GM19397 (cell line): ENCODE data around the gene TAP1.

ENCODE experiments used
- ATAC-seq: cut with Tn5 transposase; IDR thresholded peaks from one replicate; pipeline ENCODE4 v1.9.1; 2021; ENCODE audit warnings: mild to moderate bottlenecking, moderate library complexity; ENCODE audit not compliant: unreplicated experiment

The TAP1 gene

GRCh38 chr6:32862725-32863124 lies 9.2 kb upstream of the TAP1 start:
- no peak for ATAC-seq

- no peak for ATAC-seq
These were observed 7.2 kb upstream of the TAP1 start for GRCh38 chr6:32860674-32861073.

- no peak for ATAC-seq
These were observed 4.7 kb upstream of the TAP1 start for GRCh38 chr6:32858194-32858593.

GRCh38 chr6:32857156-32857891 lies 3.8 kb upstream of the TAP1 start:
- ATAC-seq: no peak

GRCh38 chr6:32855467-32856174 lies 2.1 kb upstream of the TAP1 start:
- no peak for ATAC-seq

GRCh38 chr6:32854376-32855178 lies 1.1 kb upstream of the TAP1 start:
- peak; percentile 11 for ATAC-seq

GRCh38 chr6:32852844-32853540 lies 512 bp downstream of the TAP1 start:
- ATAC-seq: peak; percentile 12

- no peak for ATAC-seq
These were observed 1.3 kb downstream of the TAP1 start for GRCh38 chr6:32852018-32852843.

- no peak for ATAC-seq
These were observed 2.5 kb downstream of the TAP1 start for GRCh38 chr6:32851025-32851424.

GRCh38 chr6:32849126-32849525 lies 4.4 kb downstream of the TAP1 start:
- ATAC-seq: no peak

- ATAC-seq: no peak
These were observed 5.7 kb downstream of the TAP1 start for GRCh38 chr6:32847795-32848194.

GRCh38 chr6:32847004-32847403 lies 6.5 kb downstream of the TAP1 start:
- ATAC-seq: no peak

- ATAC-seq: no peak
These were observed 8.1 kb downstream of the TAP1 start for GRCh38 chr6:32845384-32845884.

- ATAC-seq: no peak
These were observed 8.6 kb downstream of the TAP1 start for GRCh38 chr6:32844839-32845383.

- peak; percentile 64 for ATAC-seq
These were observed 9.3 kb downstream of the TAP1 start, which contains the start of gene PSMB8 for GRCh38 chr6:32843979-32844838. PSMB8 (minus strand) TSS chr6:32844047; CDS start chr6:32843996, 51 bp downstream.

GRCh38 chr6:32843331-32843978 lies 10.0 kb downstream of the TAP1 start:
- ATAC-seq: no peak

- ATAC-seq: no peak
These were observed 10.8 kb downstream of the TAP1 start for GRCh38 chr6:32842690-32843089.

- no peak for ATAC-seq
These were observed 11.4 kb downstream of the TAP1 start for GRCh38 chr6:32842021-32842650.
